Liver (tissue), 9 donors: ENCODE results near the gene PKP3. TPM values are rescaled to one million over a fixed set of nuclear protein-coding genes. Genes with fewer than 3 reads are reported as not detected.

Source experiments
- DNase-seq: peaks from one replicate; pipeline ENCODE4 v3.0.0-alpha.2; 2017; ENCODE audit warnings: low spot score
- H3K27ac ChIP-seq, 2 donors: one replicate each; pipeline ENCODE4 v1.7.0; 2013; ENCODE audit warnings: inconsistent platforms in 2 of 2, low read length in 2 of 2, control low read depth in 1 of 2, low read depth in 1 of 2, mild to moderate bottlenecking in 1 of 2
- H3K27me3 ChIP-seq, 4 donors: one replicate each; pipeline versions ENCODE4 v1.6.1 to v1.7.0; 2013; ENCODE audit warnings: low read length in 3 of 4, inconsistent platforms in 1 of 4, mild to moderate bottlenecking in 1 of 4, moderate library complexity in 1 of 4; ENCODE audit not compliant: control insufficient read depth in 4 of 4, insufficient read depth in 4 of 4
- H3K36me3 ChIP-seq, 4 donors: one replicate each; pipeline versions ENCODE4 v1.6.1 to v1.7.0; 2013; ENCODE audit warnings: low read length in 3 of 4, mild to moderate bottlenecking in 3 of 4, low read depth in 1 of 4, moderate library complexity in 1 of 4; ENCODE audit not compliant: control insufficient read depth in 4 of 4, insufficient read depth in 3 of 4
- H3K4me1 ChIP-seq, 4 donors: one replicate each; pipeline versions ENCODE4 v1.6.1 to v1.7.0; 2013; ENCODE audit warnings: low read length in 3 of 4, mild to moderate bottlenecking in 3 of 4, moderate library complexity in 1 of 4; ENCODE audit not compliant: control insufficient read depth in 4 of 4, insufficient read depth in 4 of 4
- H3K4me3 ChIP-seq, 3 donors: one replicate each; pipeline versions ENCODE4 v1.6.1 to v1.7.0; 2013; ENCODE audit warnings: low read length in 3 of 3, control low read depth in 1 of 3, low read depth in 1 of 3, mild to moderate bottlenecking in 1 of 3
- H3K9ac ChIP-seq, 2 donors: one replicate each; pipeline ENCODE4 v1.7.0; 2013; ENCODE audit warnings: low read length in 2 of 2, mild to moderate bottlenecking in 2 of 2, moderate library complexity in 2 of 2, control low read depth in 1 of 2, low read depth in 1 of 2
- H3K9me3 ChIP-seq, 4 donors: one replicate each; pipeline versions ENCODE4 v1.6.1 to v1.7.0; 2013; ENCODE audit warnings: low read length in 3 of 4; ENCODE audit not compliant: control insufficient read depth in 4 of 4
- EGR1 ChIP-seq, 2 donors: IDR thresholded peaks; 2 replicates each; pipeline ENCODE4 v1.6.1; 2016 to 2018; ENCODE audit warnings: antibody characterized with exemption in 2 of 2, low read depth in 2 of 2
- FOXA1 ChIP-seq: IDR thresholded peaks from 2 replicates; pipeline ENCODE4 v1.6.1; 2016; ENCODE audit warnings: antibody characterized with exemption
- FOXA2 ChIP-seq: IDR thresholded peaks from 2 replicates; pipeline ENCODE4 v1.6.1; 2016; ENCODE audit warnings: antibody characterized with exemption
- GABPA ChIP-seq, 2 donors: IDR thresholded peaks in 1 of 2; conservative IDR thresholded peaks in 1 of 2; 2 replicates each; pipeline ENCODE4 v1.6.1; 2016; ENCODE audit warnings: antibody characterized with exemption in 2 of 2, mild to moderate bottlenecking in 1 of 2, moderate library complexity in 1 of 2
- HNF4A ChIP-seq, 2 donors: conservative IDR thresholded peaks; 2 replicates each; pipeline ENCODE4 v1.6.1; 2016; ENCODE audit warnings: antibody characterized with exemption in 2 of 2, mild to moderate bottlenecking in 2 of 2
- HNF4G ChIP-seq: IDR thresholded peaks from 2 replicates; pipeline ENCODE4 v1.6.1; 2016; ENCODE audit warnings: antibody characterized with exemption
- JUND ChIP-seq, 2 donors: IDR thresholded peaks; 2 replicates each; pipeline ENCODE4 v1.6.1; 2016; ENCODE audit warnings: antibody characterized with exemption in 2 of 2
- MAX ChIP-seq: IDR thresholded peaks from 2 replicates; pipeline ENCODE4 v1.6.1; 2016; ENCODE audit warnings: antibody characterized with exemption
- NR2F2 ChIP-seq: IDR thresholded peaks from 2 replicates; pipeline ENCODE4 v1.6.1; 2016; ENCODE audit warnings: antibody characterized with exemption
- RAD21 ChIP-seq, 2 donors: IDR thresholded peaks; 2 replicates each; pipeline ENCODE4 v1.6.1; 2016; ENCODE audit warnings: antibody characterized with exemption in 2 of 2, mild to moderate bottlenecking in 2 of 2
- RXRA ChIP-seq, 2 donors: IDR thresholded peaks; 2 replicates each; pipeline ENCODE4 v1.6.1; 2017 to 2018; ENCODE audit warnings: antibody characterized with exemption in 2 of 2, mild to moderate bottlenecking in 1 of 2
- SP1 ChIP-seq: IDR thresholded peaks from 2 replicates; pipeline ENCODE4 v1.6.1; 2018; ENCODE audit warnings: antibody characterized with exemption, mild to moderate bottlenecking
- TAF1 ChIP-seq: conservative IDR thresholded peaks from 2 replicates; pipeline ENCODE4 v1.6.1; 2016; ENCODE audit warnings: antibody characterized with exemption, mild to moderate bottlenecking
- YY1 ChIP-seq: IDR thresholded peaks from 2 replicates; pipeline ENCODE4 v1.6.1; 2016; ENCODE audit warnings: antibody characterized with exemption, mild to moderate bottlenecking
- ZBTB33 ChIP-seq: IDR thresholded peaks from 2 replicates; pipeline ENCODE4 v1.6.1; 2016; ENCODE audit warnings: antibody characterized with exemption
- WGBS: extraction: QIAGEN DNeasy Blood & Tissue Kit; methylation state at CpG from one replicate; pipeline ENCODE4 v1.1.7; 2013; 5-methylcytosine and 5-hydroxymethylcytosine counted together
- polyA plus RNA-seq, 2 donors: library from polyadenylated mRNA; stranded (reverse) in 1 of 2; unstranded in 1 of 2; fragments of 200-250 nt in 1 of 2; fragments of >200 nt in 1 of 2; fragmentation: Nextera tagmentation in 1 of 2; extraction: Ambion mirVana in 1 of 2; gene quantifications; one replicate each; pipeline versions ENCODE4 v1.2.1 to v1.2.3, GENCODE V29; 2013 to 2015
- total RNA-seq, 2 donors: library from RNA; depleted of rRNA; stranded (reverse); fragments of >200 nt; gene quantifications; one replicate each; pipeline ENCODE4 v1.2.3, GENCODE V29; 2014
- TF ChIP-seq, protein P1 (sequence below): fragments of 150-350 bp; IDR thresholded peaks from 2 replicates; pipeline ENCODE4 v1.5.1; 2017; ENCODE audit warnings: improper control_type of control experiment, low read depth, low read length; ENCODE audit not compliant: missing input control
- TF ChIP-seq, protein P2 (sequence below): IDR thresholded peaks from 2 replicates; pipeline ENCODE4 v1.6.1; 2016; ENCODE audit warnings: antibody characterized with exemption, mild to moderate bottlenecking
- TF ChIP-seq, protein P3 (sequence below): IDR thresholded peaks from 2 replicates; pipeline ENCODE4 v1.6.1; 2016; ENCODE audit warnings: antibody characterized with exemption
- donor health status: healthy.
- donor health status: healthy.
- donor health status: healthy.
- donor health status: healthy.
- donor health status: healthy.

The PKP3 gene
- total and polyA plus RNA-seq, 4 donors: 0.08 to 0.37 (median 0.25) TPM; not detected in 1

DNA sequence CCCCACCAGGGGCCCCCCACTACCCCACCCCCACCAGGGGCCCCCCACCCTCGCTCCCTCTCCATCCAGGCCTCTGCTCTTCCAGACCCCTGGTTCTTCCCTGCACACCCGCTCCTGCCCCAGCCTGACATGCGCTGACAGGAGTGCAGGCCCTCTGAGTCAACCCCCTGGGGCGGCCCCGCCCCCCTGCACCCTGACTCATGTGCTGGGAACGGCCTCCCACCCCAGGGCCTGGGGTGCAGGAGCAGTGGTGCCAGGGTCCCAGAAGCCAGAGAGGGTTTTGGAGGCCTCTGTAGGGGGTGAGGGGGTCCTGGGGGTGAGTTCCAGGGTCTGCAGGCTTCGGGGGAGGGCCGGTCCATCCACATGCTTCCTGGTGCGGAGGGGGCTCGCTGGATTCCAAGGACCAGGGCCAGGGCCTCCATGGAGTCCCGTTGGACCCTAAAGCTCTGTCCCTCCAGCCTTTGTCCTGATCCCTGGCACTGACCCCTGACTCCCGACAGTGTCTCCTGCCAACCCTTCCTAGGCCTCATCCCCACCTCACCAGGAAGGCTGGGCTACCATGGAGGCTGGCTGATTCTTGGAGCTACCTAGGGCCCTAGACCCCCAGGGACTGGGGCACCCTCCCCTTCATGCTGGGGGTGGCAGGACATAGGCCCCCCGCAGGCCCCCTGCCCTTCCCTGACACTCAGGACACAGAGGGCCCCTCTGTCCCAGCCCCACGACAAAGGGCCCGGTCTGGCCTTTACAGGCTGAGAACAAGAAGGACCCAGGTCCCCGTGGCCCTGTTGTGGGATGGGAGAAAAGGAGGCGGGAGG is 583 bp upstream of the PKP3 start:
- no peak for DNase-seq
- no peak overlapping the region for H3K9ac ChIP-seq
- WGBS: 82% methylated on average over 17 of the region's 17 CpGs

DNA sequence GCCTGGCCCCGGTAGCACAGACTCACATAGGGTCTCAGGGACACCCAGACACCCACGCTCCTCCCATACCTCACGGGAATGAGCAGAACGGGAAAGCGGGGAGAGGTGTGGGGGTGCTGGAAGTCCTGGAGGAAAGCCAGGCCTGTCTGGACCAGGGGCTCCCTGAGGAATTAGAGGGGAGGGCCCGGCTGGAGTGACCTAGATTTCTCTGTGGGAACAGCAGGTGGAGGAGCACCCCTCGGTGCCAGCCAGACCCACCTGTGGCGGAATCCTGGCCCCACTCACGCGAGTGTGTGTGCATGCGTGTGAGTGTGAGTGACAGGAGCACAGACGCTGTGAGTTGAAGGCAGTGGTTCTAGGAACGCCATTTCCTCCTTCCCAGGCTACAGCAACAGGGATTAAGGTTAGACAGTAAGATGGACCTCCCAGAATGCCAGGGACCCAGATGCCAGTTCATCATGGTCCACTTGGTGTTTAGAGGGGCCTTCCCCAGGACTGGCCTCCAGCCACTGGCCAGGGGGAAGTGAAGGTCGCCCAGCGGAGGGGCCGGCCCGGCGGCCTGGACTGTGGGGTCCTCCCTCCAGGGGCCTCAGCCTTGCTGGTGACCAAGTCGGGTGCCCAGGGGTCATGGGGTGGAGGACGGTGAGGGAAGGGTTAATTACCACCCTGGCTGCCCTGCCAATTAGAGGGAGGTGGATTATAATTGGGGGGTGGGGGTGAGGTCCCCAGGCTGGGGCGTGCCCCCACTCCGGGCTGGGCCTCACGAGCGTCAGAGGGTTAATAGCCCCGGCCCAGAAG is 1.0 kb downstream of the PKP3 start:
- 81% methylated on average over 25 of the region's 25 CpGs for WGBS
- TF ChIP-seq NR2F2: no peak
- no peak for TF ChIP-seq FOXA1
- TF ChIP-seq HNF4G: no peak
- TF ChIP-seq RXRA (IDR thresholded peaks at IDR 0.05): no peak
- no peak for TF ChIP-seq TAF1
- TF ChIP-seq RAD21 (IDR thresholded peaks at IDR 0.05): no peak
- no peak for TF ChIP-seq SP1
- TF ChIP-seq YY1: no peak
- TF ChIP-seq ZBTB33: no peak
- TF ChIP-seq GABPA (IDR thresholded peaks at IDR 0.05 in 1 of 2, conservative IDR thresholded peaks at IDR 0.05 in 1 of 2): no peak
- TF ChIP-seq, protein P1, sequence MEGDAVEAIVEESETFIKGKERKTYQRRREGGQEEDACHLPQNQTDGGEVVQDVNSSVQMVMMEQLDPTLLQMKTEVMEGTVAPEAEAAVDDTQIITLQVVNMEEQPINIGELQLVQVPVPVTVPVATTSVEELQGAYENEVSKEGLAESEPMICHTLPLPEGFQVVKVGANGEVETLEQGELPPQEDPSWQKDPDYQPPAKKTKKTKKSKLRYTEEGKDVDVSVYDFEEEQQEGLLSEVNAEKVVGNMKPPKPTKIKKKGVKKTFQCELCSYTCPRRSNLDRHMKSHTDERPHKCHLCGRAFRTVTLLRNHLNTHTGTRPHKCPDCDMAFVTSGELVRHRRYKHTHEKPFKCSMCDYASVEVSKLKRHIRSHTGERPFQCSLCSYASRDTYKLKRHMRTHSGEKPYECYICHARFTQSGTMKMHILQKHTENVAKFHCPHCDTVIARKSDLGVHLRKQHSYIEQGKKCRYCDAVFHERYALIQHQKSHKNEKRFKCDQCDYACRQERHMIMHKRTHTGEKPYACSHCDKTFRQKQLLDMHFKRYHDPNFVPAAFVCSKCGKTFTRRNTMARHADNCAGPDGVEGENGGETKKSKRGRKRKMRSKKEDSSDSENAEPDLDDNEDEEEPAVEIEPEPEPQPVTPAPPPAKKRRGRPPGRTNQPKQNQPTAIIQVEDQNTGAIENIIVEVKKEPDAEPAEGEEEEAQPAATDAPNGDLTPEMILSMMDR: no peak
- no peak for TF ChIP-seq HNF4A (conservative IDR thresholded peaks at IDR 0.05)
- TF ChIP-seq, protein P2, sequence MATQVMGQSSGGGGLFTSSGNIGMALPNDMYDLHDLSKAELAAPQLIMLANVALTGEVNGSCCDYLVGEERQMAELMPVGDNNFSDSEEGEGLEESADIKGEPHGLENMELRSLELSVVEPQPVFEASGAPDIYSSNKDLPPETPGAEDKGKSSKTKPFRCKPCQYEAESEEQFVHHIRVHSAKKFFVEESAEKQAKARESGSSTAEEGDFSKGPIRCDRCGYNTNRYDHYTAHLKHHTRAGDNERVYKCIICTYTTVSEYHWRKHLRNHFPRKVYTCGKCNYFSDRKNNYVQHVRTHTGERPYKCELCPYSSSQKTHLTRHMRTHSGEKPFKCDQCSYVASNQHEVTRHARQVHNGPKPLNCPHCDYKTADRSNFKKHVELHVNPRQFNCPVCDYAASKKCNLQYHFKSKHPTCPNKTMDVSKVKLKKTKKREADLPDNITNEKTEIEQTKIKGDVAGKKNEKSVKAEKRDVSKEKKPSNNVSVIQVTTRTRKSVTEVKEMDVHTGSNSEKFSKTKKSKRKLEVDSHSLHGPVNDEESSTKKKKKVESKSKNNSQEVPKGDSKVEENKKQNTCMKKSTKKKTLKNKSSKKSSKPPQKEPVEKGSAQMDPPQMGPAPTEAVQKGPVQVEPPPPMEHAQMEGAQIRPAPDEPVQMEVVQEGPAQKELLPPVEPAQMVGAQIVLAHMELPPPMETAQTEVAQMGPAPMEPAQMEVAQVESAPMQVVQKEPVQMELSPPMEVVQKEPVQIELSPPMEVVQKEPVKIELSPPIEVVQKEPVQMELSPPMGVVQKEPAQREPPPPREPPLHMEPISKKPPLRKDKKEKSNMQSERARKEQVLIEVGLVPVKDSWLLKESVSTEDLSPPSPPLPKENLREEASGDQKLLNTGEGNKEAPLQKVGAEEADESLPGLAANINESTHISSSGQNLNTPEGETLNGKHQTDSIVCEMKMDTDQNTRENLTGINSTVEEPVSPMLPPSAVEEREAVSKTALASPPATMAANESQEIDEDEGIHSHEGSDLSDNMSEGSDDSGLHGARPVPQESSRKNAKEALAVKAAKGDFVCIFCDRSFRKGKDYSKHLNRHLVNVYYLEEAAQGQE: no peak
- TF ChIP-seq FOXA2: no peak
- no peak for TF ChIP-seq EGR1 (IDR thresholded peaks at IDR 0.05; ENCODE audit: low read depth in 2 of 2)
- TF ChIP-seq, protein P3, sequence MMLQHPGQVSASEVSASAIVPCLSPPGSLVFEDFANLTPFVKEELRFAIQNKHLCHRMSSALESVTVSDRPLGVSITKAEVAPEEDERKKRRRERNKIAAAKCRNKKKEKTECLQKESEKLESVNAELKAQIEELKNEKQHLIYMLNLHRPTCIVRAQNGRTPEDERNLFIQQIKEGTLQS: no peak
- no peaks in the 10 kb centered on the region for H3K9me3 ChIP-seq
- peaks cover 4 to 15% (median 8%) of the 10 kb centered on the region in 4 donors for H3K4me1 ChIP-seq
- no peak overlapping the region for H3K9ac ChIP-seq
- H3K27me3 ChIP-seq: peaks cover 0 to 3% (median 0%) of the 10 kb centered on the region in 4 donors
- no peak for DNase-seq
- no peaks in the 10 kb centered on the region for H3K36me3 ChIP-seq
- H3K4me3 ChIP-seq: no peak overlapping the region
- H3K27ac ChIP-seq: no peak overlapping the region

More for the DNA sequence above, 583 bp upstream of the PKP3 start:
- H3K9me3 ChIP-seq: no peaks in the 10 kb centered on the region
- no peak overlapping the region for H3K27ac ChIP-seq
- TF ChIP-seq MAX: no peak
- TF ChIP-seq, protein P1: no peak
- TF ChIP-seq JUND (IDR thresholded peaks at IDR 0.05): no peak
- no peak for TF ChIP-seq RAD21 (IDR thresholded peaks at IDR 0.05)
- H3K4me1 ChIP-seq: peaks cover 4 to 15% (median 8%) of the 10 kb centered on the region in 4 donors
- no peaks in the 10 kb centered on the region for H3K36me3 ChIP-seq
- H3K4me3 ChIP-seq: no peak overlapping the region
- no peaks in the 10 kb centered on the region for H3K27me3 ChIP-seq
